Endothelial cell of umbilical vein (primary cell): ENCODE data around the gene GRK5. TPM values are rescaled to one million over a fixed set of nuclear protein-coding genes. Genes with fewer than 3 reads are reported as not detected.

ENCODE experiments used
- BruUV-seq: library from RNA; stranded (reverse); fragments of 400-500 nt; replicated peaks from 2 replicates; lab custom pipeline; 2021; lab: Mats Ljungman, UMichigan
- CTCF ChIA-PET: fragments of 300-600, 350-600 bp; sonication (Branson Sonifier 250); formaldehyde crosslinking; loops from one replicate; lab custom pipeline; 2021; ENCODE audit warnings: antibody characterized with exemption, inconsistent platforms; lab: Charles Lee
- POLR2A ChIA-PET: fragments of 300-600, 350-600 bp; sonication (Branson Sonifier 250); formaldehyde crosslinking; loops from one replicate; lab custom pipeline; 2021; ENCODE audit warnings: antibody characterized with exemption, inconsistent platforms; lab: Charles Lee
- DNase-seq: peaks from one replicate; pipeline ENCODE4 v3.0.0-alpha.2; 2011; ENCODE audit warnings: low read depth, low spot score
- FAIRE-seq: peaks from 2 replicates; lab custom pipeline; 2011; peaks lifted over from hg19 to GRCh38; lab: Jason Lieb, UNC
- H2AFZ ChIP-seq: 2 replicates; pipeline ENCODE4 v1.6.0; 2012; ENCODE audit warnings: low read depth, low read length, control low read depth, inconsistent platforms
- H3K27ac ChIP-seq: 2 replicates; pipeline ENCODE4 v1.5.1; 2011; ENCODE audit warnings: low read depth, mild to moderate bottlenecking, control low read depth, low read length, moderate library complexity; ENCODE audit not compliant: insufficient read depth
- H3K27me3 ChIP-seq, 2 experiments: 2 replicates each; pipeline versions ENCODE4 v1.6.0 to v1.6.1; 2011; ENCODE audit warnings: low read length in 2 of 2, mixed read lengths in 1 of 2; ENCODE audit not compliant: control insufficient read depth in 2 of 2, insufficient read depth in 2 of 2
- H3K36me3 ChIP-seq, 2 experiments: 2 replicates in 1 of 2; 3 replicates in 1 of 2; pipeline ENCODE4 v1.5.1; 2011; ENCODE audit warnings: low read length in 2 of 2, mild to moderate bottlenecking in 1 of 2, moderate library complexity in 1 of 2; ENCODE audit not compliant: control insufficient read depth in 2 of 2, insufficient read depth in 2 of 2; ENCODE audit errors: extremely low read depth in 1 of 2
- H3K4me1 ChIP-seq: 3 replicates; pipeline ENCODE4 v1.5.1; 2011; ENCODE audit warnings: mild to moderate bottlenecking, low read length; ENCODE audit not compliant: control insufficient read depth, insufficient read depth; ENCODE audit errors: extremely low read depth
- H3K4me2 ChIP-seq: 2 replicates; pipeline ENCODE4 v1.6.1; 2011; ENCODE audit warnings: low read length, control low read depth, mixed read lengths; ENCODE audit not compliant: insufficient read depth
- H3K4me3 ChIP-seq, 3 experiments: fragments of 200-600 bp in 1 of 3; sonication (generic), shearing (Covaris generic) in 1 of 3; replicated peaks in 1 of 3; 2 replicates each; pipeline ENCODE4 v1.5.1; 2011 to 2016; ENCODE audit warnings: control low read depth in 3 of 3, low read length in 3 of 3, mild to moderate bottlenecking in 2 of 3, inconsistent platforms in 1 of 3, low read depth in 1 of 3, moderate library complexity in 1 of 3; ENCODE audit not compliant: insufficient read depth in 1 of 3
- H3K79me2 ChIP-seq: 2 replicates; pipeline ENCODE4 v1.6.0; 2012; ENCODE audit warnings: low read length, inconsistent platforms; ENCODE audit not compliant: control insufficient read depth, insufficient read depth
- H3K9ac ChIP-seq: replicated peaks from 2 replicates; pipeline ENCODE3; 2011; ENCODE audit warnings: low read length, control low read depth; ENCODE audit not compliant: insufficient read depth; ENCODE audit errors: extremely low read depth
- H3K9me1 ChIP-seq: replicated peaks from 3 replicates; pipeline ENCODE4 v1.6.0; 2011; ENCODE audit warnings: mild to moderate bottlenecking, low read length; ENCODE audit not compliant: control insufficient read depth, insufficient read depth; ENCODE audit errors: extremely low read depth
- H3K9me3 ChIP-seq: replicated peaks from 2 replicates; pipeline ENCODE4 v1.5.1; 2012; ENCODE audit warnings: low read length, inconsistent platforms; ENCODE audit not compliant: control insufficient read depth, insufficient read depth
- H4K20me1 ChIP-seq: replicated peaks from 2 replicates; pipeline ENCODE3; 2011; ENCODE audit warnings: mild to moderate bottlenecking, low read length; ENCODE audit not compliant: control insufficient read depth, insufficient read depth; ENCODE audit errors: extremely low read depth
- EZH2 ChIP-seq: IDR thresholded peaks from 2 replicates; pipeline ENCODE4 v1.6.1; 2012; ENCODE audit warnings: borderline replicate concordance, low read depth, mild to moderate bottlenecking, moderate library complexity, low read length, inconsistent platforms; ENCODE audit not compliant: severe bottlenecking
- FOS ChIP-seq: IDR thresholded peaks from 2 replicates; pipeline ENCODE4 v1.6.1; 2011; ENCODE audit warnings: mild to moderate bottlenecking, low read length, moderate library complexity, borderline replicate concordance; ENCODE audit not compliant: insufficient read depth
- GATA2 ChIP-seq: IDR thresholded peaks from 2 replicates; pipeline ENCODE4 v1.7.0; 2011; ENCODE audit warnings: low read depth, mild to moderate bottlenecking, moderate library complexity, mixed read lengths, low read length; ENCODE audit not compliant: insufficient read length, insufficient read depth
- JUN ChIP-seq: IDR thresholded peaks from 2 replicates; pipeline ENCODE4 v1.6.1; 2011; ENCODE audit warnings: borderline replicate concordance, low read depth; ENCODE audit not compliant: insufficient read length, insufficient read depth
- MAX ChIP-seq: IDR thresholded peaks from 2 replicates; pipeline ENCODE4 v1.6.1; 2011; ENCODE audit not compliant: insufficient read depth, insufficient read length
- MYC ChIP-seq: IDR thresholded peaks from one replicate; pipeline ENCODE4 v1.6.1; 2011; ENCODE audit warnings: mild to moderate bottlenecking, low read depth, low read length
- POLR2A ChIP-seq: IDR thresholded peaks from 2 replicates; pipeline ENCODE4 v1.6.1; 2012; ENCODE audit warnings: low read depth, mild to moderate bottlenecking, control low read depth, low read length
- POLR2AphosphoS5 ChIP-seq: IDR thresholded peaks from 2 replicates; pipeline ENCODE4 v1.6.1; 2012; ENCODE audit warnings: low read depth, mild to moderate bottlenecking, control low read depth, low read length, moderate library complexity; ENCODE audit not compliant: insufficient read depth
- dilution Hi-C: fragments of 300-500 bp; cut with MboI; formaldehyde crosslinking; loops from one replicate; pipeline ENCODE4 v1.15.0; 2019; ENCODE audit warnings: low sequenced_read_pairs; ENCODE audit not compliant: extremely low pct_ligation_motif_present
- intact Hi-C: fragments of 100-400 bp; cut with micrococcal nuclease; formaldehyde crosslinking; loops from one replicate; pipeline ENCODE4 v1.10.0; 2022
- polyA plus RNA-seq, 4 experiments: library from polyadenylated mRNA; depleted of rRNA in 3 of 4; stranded (reverse) in 3 of 4; unstranded in 1 of 4; fragments of >200 nt; gene quantifications; 2 replicates each; pipeline versions ENCODE4 v1.2.1 to v1.2.3, GENCODE V29; 2011 to 2012; ENCODE audit warnings: missing spikeins in 1 of 4
- total RNA-seq: library from RNA; stranded (reverse); gene quantifications from 2 replicates; pipeline ENCODE4 v1.2.3, GENCODE V29; 2021

GRK5 gene
- total and polyA plus RNA-seq, 2 donors (not counting 3 experiments of a cell fraction or from before 2014, with no cell fraction given), result 13.1 to 29.5 TPM

GRCh38 chr10:119367841-119368549, 160.6 kb downstream of the GRK5 start:
- peaks cover 43% of the 10 kb centered on the region for H3K4me1 ChIP-seq
- peaks cover 0 to 3% of the 10 kb centered on the region in 2 experiments for H3K36me3 ChIP-seq
- H2AFZ ChIP-seq, result no peak overlapping the region
- no TSS peak for BruUV-seq
- ChIA-PET CTCF (interaction anchor here (1.6 to 2.4 kb wide), 3 partner anchors 32 to 169 kb away, joined by 4 to 8 read pairs (median 6); no protein-coding TSS in a partner anchor), POLR2A (no interaction called here)
- no peaks in the 10 kb centered on the region for H3K79me2 ChIP-seq
- dilution Hi-C loops, result no loop called here
- TF ChIP-seq MYC (no peak), GATA2 (no peak), POLR2AphosphoS5 (no peak), JUN (no peak), MAX (no peak)
- intact Hi-C loops, result no loop called here
- no peaks in the 10 kb centered on the region for H3K9me1 ChIP-seq
- no peak overlapping the region for H3K4me3 ChIP-seq
- H4K20me1 ChIP-seq, result no peaks in the 10 kb centered on the region
- no peaks in the 10 kb centered on the region for H3K27me3 ChIP-seq
- no peaks in the 10 kb centered on the region for H3K9me3 ChIP-seq
- H3K9ac ChIP-seq, result no peak overlapping the region
- DNase-seq (peak; percentile 31), FAIRE-seq (peak; percentile 47)
- no peak overlapping the region for H3K4me2 ChIP-seq
- no peak overlapping the region for H3K27ac ChIP-seq

GRCh38 chr10:119368581-119368980, 161.2 kb downstream of the GRK5 start:
- intact Hi-C loops, result no loop called here
- dilution Hi-C loops, result no loop called here
- H3K4me3 ChIP-seq, result no peak overlapping the region
- CTCF ChIA-PET, result interaction anchor here (1.4 to 1.6 kb wide), 2 partner anchors 32 to 162 kb away, joined by 3 to 6 read pairs; no protein-coding TSS in a partner anchor
- DNase-seq (no peak), FAIRE-seq (no peak)
- no peaks in the 10 kb centered on the region for H3K27me3 ChIP-seq
- no peak overlapping the region for H3K4me2 ChIP-seq
- H3K79me2 ChIP-seq, result no peaks in the 10 kb centered on the region
- H3K9me3 ChIP-seq, result no peaks in the 10 kb centered on the region
- H4K20me1 ChIP-seq, result no peaks in the 10 kb centered on the region
- H3K4me1 ChIP-seq, result peaks cover 43% of the 10 kb centered on the region
- no peak overlapping the region for H3K9ac ChIP-seq
- no peak overlapping the region for H2AFZ ChIP-seq
- H3K27ac ChIP-seq, result no peak overlapping the region
- BruUV-seq, result no TSS peak
- peaks cover 0 to 1% of the 10 kb centered on the region in 2 experiments for H3K36me3 ChIP-seq
- H3K9me1 ChIP-seq, result no peaks in the 10 kb centered on the region
- POLR2A ChIA-PET, result no interaction called here
- TF ChIP-seq MAX (no peak), POLR2AphosphoS5 (no peak), MYC (no peak), FOS (no peak), EZH2 (no peak), POLR2A (no peak), GATA2 (no peak)
